Coronary artery (tissue), 2 donors: ENCODE results near the gene OR6J1.

Experiments
- DNase-seq: peaks from one replicate; pipeline ENCODE4 v3.0.0-alpha.2; 2017; ENCODE audit warnings: low spot score
- H3K27ac ChIP-seq, 2 donors: fragments of 200-600 bp; sonication (generic); one replicate each; pipeline ENCODE4 v1.5.1; 2016 to 2019
- H3K4me3 ChIP-seq: fragments of 200-600 bp; sonication (generic); 2 replicates; pipeline ENCODE4 v1.5.1; 2016; ENCODE audit warnings: mild to moderate bottlenecking, moderate library complexity
- CTCF ChIP-seq: fragments of 200-600 bp; sonication (generic); IDR thresholded peaks from one replicate; pipeline ENCODE4 v1.5.1; 2019; ENCODE audit warnings: antibody characterized with exemption

The OR6J1 gene

GRCh38 chr14:22671622-22672021 lies 27.5 kb upstream of the OR6J1 start:
- Histone ChIP-seq H3K4me3 (no peak overlapping the region), H3K27ac (no peak overlapping the region)
- no peak for TF ChIP-seq CTCF
- DNase-seq, result no peak

- Histone ChIP-seq H3K4me3 (no peak overlapping the region), H3K27ac (peak overlapping the region in 1 of 2 donors; percentile 56)
- no peak for DNase-seq
- TF ChIP-seq CTCF, result no peak
Observed at GRCh38 chr14:22668863-22669262, 24.7 kb upstream of the OR6J1 start.

- TF ChIP-seq CTCF, result no peak
- peak overlapping the region in 1 of 2 donors; percentile 59 for H3K27ac ChIP-seq
Observed at GRCh38 chr14:22668417-22668816, 24.3 kb upstream of the OR6J1 start.

GRCh38 chr14:22667881-22668280 lies 23.7 kb upstream of the OR6J1 start:
- H3K4me3 ChIP-seq, result no peak overlapping the region
- DNase-seq, result no peak
- no peak for TF ChIP-seq CTCF
- peak overlapping the region in 1 of 2 donors; percentile 59 for H3K27ac ChIP-seq

More at GRCh38 chr14:22668417-22668816, 24.3 kb upstream of the OR6J1 start:
- no peak for DNase-seq
- H3K4me3 ChIP-seq, result no peak overlapping the region

- no peak overlapping the region for H3K27ac ChIP-seq
- TF ChIP-seq CTCF, result no peak
- H3K4me3 ChIP-seq, result no peak overlapping the region
- no peak for DNase-seq
Observed at GRCh38 chr14:22666203-22666893, 22.2 kb upstream of the OR6J1 start.

- no peak for DNase-seq
- no peak for TF ChIP-seq CTCF
- H3K27ac ChIP-seq, result no peak overlapping the region
- H3K4me3 ChIP-seq, result no peak overlapping the region
Observed at GRCh38 chr14:22664261-22664660, 20.1 kb upstream of the OR6J1 start.

- TF ChIP-seq CTCF, result no peak
- no peak for DNase-seq
- Histone ChIP-seq H3K4me3 (no peak overlapping the region), H3K27ac (no peak overlapping the region)
Observed at GRCh38 chr14:22660654-22661053, 16.5 kb upstream of the OR6J1 start.
